T-helper 17 cell (primary cell): ENCODE results near the gene DNAJC10. TPM values are rescaled to one million over a fixed set of nuclear protein-coding genes. Genes with fewer than 3 reads are reported as not detected.

Experiments
- ATAC-seq: fragments of 150-1000 bp; cut with Tn5 transposase; 2 replicates; pipeline ENCODE4 v1.10.0; 2021; ENCODE audit warnings: mild to moderate bottlenecking, moderate library complexity
- DNase-seq, 3 donors: peaks; one replicate each; pipeline versions ENCODE4 v3.0.0 to v3.0.0-alpha.2; 2020 to 2021
- H3K9me3 ChIP-seq: one replicate; pipeline ENCODE4 v1.7.0; 2013; ENCODE audit warnings: low read length, mild to moderate bottlenecking; ENCODE audit not compliant: control insufficient read depth, poor library complexity, severe bottlenecking
- H3K27ac Mint-ChIP-seq: one replicate; pipeline ENCODE4 v1.8.0; 2022; ENCODE audit warnings: mild to moderate bottlenecking, moderate library complexity, mixed read lengths
- H3K27me3 Mint-ChIP-seq: one replicate; pipeline ENCODE4 v1.8.0; 2022; ENCODE audit warnings: mixed read lengths
- H3K36me3 Mint-ChIP-seq: one replicate; pipeline ENCODE4 v1.8.0; 2022; ENCODE audit warnings: low read depth, mixed read lengths
- H3K4me1 Mint-ChIP-seq: one replicate; pipeline ENCODE4 v1.8.0; 2022; ENCODE audit warnings: mild to moderate bottlenecking, mixed read lengths
- H3K4me3 Mint-ChIP-seq: one replicate; pipeline ENCODE4 v1.8.0; 2022; ENCODE audit warnings: mild to moderate bottlenecking, moderate library complexity, mixed read lengths
- total RNA-seq, 4 donors: library from RNA in 2 of 4; stranded (reverse) in 2 of 4; gene quantifications; one replicate each; pipeline ENCODE4 v1.2.3 and lab custom pipeline; 2022 to 2026

DNAJC10 gene
- total RNA-seq, 2 donors from 2014 or later: 52.4 to 55.1 TPM

DNA sequence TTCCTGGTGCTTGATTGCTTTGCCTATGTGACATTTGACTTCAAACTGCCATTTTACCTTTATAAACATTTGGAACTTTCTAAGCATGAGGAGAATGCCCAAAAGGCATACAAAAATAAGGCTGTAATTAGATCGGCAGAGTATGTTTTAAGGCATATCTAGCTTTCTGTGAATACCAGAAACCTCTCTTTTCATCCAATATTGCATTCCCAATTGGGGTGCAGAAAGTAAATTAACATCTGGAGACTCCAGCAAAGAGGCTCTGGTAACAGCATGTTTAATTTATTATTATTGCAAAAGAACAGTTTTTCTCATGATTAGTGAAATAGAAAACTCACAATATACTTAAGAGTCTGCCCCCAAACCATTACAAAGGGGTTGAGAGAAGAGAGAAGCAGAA is 118.2 kb downstream of the DNAJC10 start:
- Mint-ChIP-seq H3K4me1 (no peaks in the 10 kb centered on the region), H3K4me3 (no peak overlapping the region), H3K27me3 (peaks cover 40% of the 10 kb centered on the region), H3K36me3 (no peaks in the 10 kb centered on the region), H3K27ac (no peak overlapping the region)
- no peak for ATAC-seq
- no peaks in the 10 kb centered on the region for H3K9me3 ChIP-seq
- no peak for DNase-seq

DNA sequence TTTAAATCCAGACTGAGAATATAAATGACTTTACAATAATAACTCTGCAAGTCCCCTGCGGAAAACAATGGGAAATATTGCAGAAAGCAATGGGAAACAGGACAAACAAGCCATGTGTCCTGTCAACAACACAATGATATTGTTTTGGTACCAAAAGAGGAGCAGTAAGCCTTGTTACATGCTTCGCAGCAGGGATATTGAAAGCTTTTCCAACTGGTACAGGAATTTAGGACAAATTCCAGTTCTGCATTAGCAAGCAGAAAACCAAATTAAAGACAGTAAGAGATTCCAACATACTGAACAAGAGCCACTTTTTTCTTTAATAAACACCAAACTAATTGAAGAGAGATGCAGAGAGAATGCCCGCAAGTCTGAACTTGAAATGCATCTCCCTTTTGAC is 120.4 kb downstream of the DNAJC10 start:
- Mint-ChIP-seq H3K36me3 (no peaks in the 10 kb centered on the region), H3K4me1 (no peaks in the 10 kb centered on the region), H3K27me3 (peaks cover 47% of the 10 kb centered on the region), H3K4me3 (no peak overlapping the region), H3K27ac (no peak overlapping the region)
- H3K9me3 ChIP-seq: no peaks in the 10 kb centered on the region
- no peak for ATAC-seq
- DNase-seq: no peak

Other genes with a start within 250 kb of the DNAJC10 start
- gene FRZB, start 150.4 kb downstream of the DNAJC10 start, total RNA-seq: not detected